ENCODE measurements around the gene GLOD4.

GRCh38 chr17:792277-792676 lies 10.2 kb upstream of the GLOD4 start:
- TF ChIP-seq CTCF (IDR thresholded peaks at IDR 0.05) (no peak), POLR2A (IDR thresholded peaks at IDR 0.05) (no peak)

All from sigmoid colon (tissue), 3 donors.